Loucy (cell line): ENCODE data around the gene PI4KA.

Experiments used
- H2AFZ ChIP-seq: fragments of 200-600 bp; sonication (generic); 2 replicates; pipeline ENCODE4 v1.6.0; 2016; ENCODE audit warnings: antibody characterized with exemption, mild to moderate bottlenecking, low read length, moderate library complexity
- H3F3A ChIP-seq: fragments of 200-600 bp; 2 replicates; pipeline ENCODE4 v1.6.0; 2016; ENCODE audit warnings: antibody characterized with exemption, low read depth, mild to moderate bottlenecking
- H3K27me3 ChIP-seq: fragments of 200-600 bp; sonication (generic); 2 replicates; pipeline ENCODE4 v1.6.1; 2014; ENCODE audit warnings: low read length, mild to moderate bottlenecking; ENCODE audit not compliant: insufficient read depth, poor library complexity, severe bottlenecking
- H3K36me3 ChIP-seq: fragments of 200-600 bp; sonication (generic); 2 replicates; pipeline ENCODE4 v1.6.1; 2016; ENCODE audit warnings: low read length; ENCODE audit not compliant: insufficient read depth
- H3K4me1 ChIP-seq: fragments of 200-600 bp; sonication (generic); 2 replicates; pipeline ENCODE4 v1.5.1; 2014; ENCODE audit warnings: low read length, mild to moderate bottlenecking; ENCODE audit not compliant: insufficient read depth, poor library complexity, severe bottlenecking
- H3K4me2 ChIP-seq: fragments of 200-600 bp; sonication (generic); 2 replicates; pipeline ENCODE4 v1.6.0; 2014; ENCODE audit warnings: antibody characterized with exemption, low read length, low read depth, mild to moderate bottlenecking; ENCODE audit not compliant: poor library complexity, severe bottlenecking
- H3K4me3 ChIP-seq: fragments of 200-600 bp; sonication (generic); 2 replicates; pipeline ENCODE4 v1.5.1; 2014; ENCODE audit warnings: low read length, mild to moderate bottlenecking, mixed read lengths; ENCODE audit not compliant: poor library complexity, severe bottlenecking
- H3K79me2 ChIP-seq: fragments of 200-600 bp; sonication (generic); 2 replicates; pipeline ENCODE4 v1.6.1; 2014; ENCODE audit warnings: low read length; ENCODE audit not compliant: insufficient read depth
- H3K9ac ChIP-seq: fragments of 200-600 bp; sonication (generic); 2 replicates; pipeline ENCODE4 v1.6.0; 2014; ENCODE audit warnings: mild to moderate bottlenecking, low read depth, low read length, moderate library complexity; ENCODE audit not compliant: poor library complexity, severe bottlenecking
- H3K9me2 ChIP-seq: fragments of 200-600 bp; sonication (generic); replicated peaks from 2 replicates; pipeline ENCODE4 v1.6.1; 2016; ENCODE audit warnings: low read depth, low read length, mixed read lengths
- H3K9me3 ChIP-seq: fragments of 200-600 bp; sonication (generic); 2 replicates; pipeline ENCODE4 v1.6.1; 2014; ENCODE audit warnings: mild to moderate bottlenecking, antibody characterized with exemption, low read length, low read depth; ENCODE audit not compliant: insufficient read depth
- H4K20me1 ChIP-seq: fragments of 200-600 bp; sonication (generic); 2 replicates; pipeline ENCODE4 v1.6.0; 2014; ENCODE audit warnings: antibody characterized with exemption, low read length, mild to moderate bottlenecking; ENCODE audit not compliant: insufficient read depth, poor library complexity, severe bottlenecking
- EZH2phosphoT487 ChIP-seq: fragments of 200-600 bp; IDR thresholded peaks from 2 replicates; pipeline ENCODE4 v1.6.1; 2018; ENCODE audit warnings: antibody characterized with exemption, mild to moderate bottlenecking, moderate library complexity, borderline replicate concordance
- TF ChIP-seq, protein P1 (sequence below): fragments of 200-600 bp; sonication (generic); conservative IDR thresholded peaks from 2 replicates; pipeline ENCODE4 v1.5.1; 2014; ENCODE audit warnings: mild to moderate bottlenecking, antibody characterized with exemption, low read length

PI4KA gene

GRCh38 chr22:20752104-20752741 lies 106.4 kb downstream of the PI4KA start:
- H3K9me3 ChIP-seq = no peaks in the 10 kb centered on the region
- H3K36me3 ChIP-seq = peaks cover 48% of the 10 kb centered on the region; the same call in 1 of the 2 replicates
- H3K79me2 ChIP-seq = no peaks in the 10 kb centered on the region
- no peak overlapping the region for H3K4me3 ChIP-seq
- no peak overlapping the region for H3K4me2 ChIP-seq
- no peak overlapping the region for H3K9ac ChIP-seq
- no peaks in the 10 kb centered on the region for H3K4me1 ChIP-seq
- no peak overlapping the region for H2AFZ ChIP-seq
- no peaks in the 10 kb centered on the region for H3F3A ChIP-seq
- H3K9me2 ChIP-seq = no peaks in the 10 kb centered on the region
- H3K27me3 ChIP-seq = no peaks in the 10 kb centered on the region
- TF ChIP-seq EZH2phosphoT487 = no peak
- TF ChIP-seq, protein P1, sequence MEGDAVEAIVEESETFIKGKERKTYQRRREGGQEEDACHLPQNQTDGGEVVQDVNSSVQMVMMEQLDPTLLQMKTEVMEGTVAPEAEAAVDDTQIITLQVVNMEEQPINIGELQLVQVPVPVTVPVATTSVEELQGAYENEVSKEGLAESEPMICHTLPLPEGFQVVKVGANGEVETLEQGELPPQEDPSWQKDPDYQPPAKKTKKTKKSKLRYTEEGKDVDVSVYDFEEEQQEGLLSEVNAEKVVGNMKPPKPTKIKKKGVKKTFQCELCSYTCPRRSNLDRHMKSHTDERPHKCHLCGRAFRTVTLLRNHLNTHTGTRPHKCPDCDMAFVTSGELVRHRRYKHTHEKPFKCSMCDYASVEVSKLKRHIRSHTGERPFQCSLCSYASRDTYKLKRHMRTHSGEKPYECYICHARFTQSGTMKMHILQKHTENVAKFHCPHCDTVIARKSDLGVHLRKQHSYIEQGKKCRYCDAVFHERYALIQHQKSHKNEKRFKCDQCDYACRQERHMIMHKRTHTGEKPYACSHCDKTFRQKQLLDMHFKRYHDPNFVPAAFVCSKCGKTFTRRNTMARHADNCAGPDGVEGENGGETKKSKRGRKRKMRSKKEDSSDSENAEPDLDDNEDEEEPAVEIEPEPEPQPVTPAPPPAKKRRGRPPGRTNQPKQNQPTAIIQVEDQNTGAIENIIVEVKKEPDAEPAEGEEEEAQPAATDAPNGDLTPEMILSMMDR = no peak
- no peaks in the 10 kb centered on the region for H4K20me1 ChIP-seq

DNA sequence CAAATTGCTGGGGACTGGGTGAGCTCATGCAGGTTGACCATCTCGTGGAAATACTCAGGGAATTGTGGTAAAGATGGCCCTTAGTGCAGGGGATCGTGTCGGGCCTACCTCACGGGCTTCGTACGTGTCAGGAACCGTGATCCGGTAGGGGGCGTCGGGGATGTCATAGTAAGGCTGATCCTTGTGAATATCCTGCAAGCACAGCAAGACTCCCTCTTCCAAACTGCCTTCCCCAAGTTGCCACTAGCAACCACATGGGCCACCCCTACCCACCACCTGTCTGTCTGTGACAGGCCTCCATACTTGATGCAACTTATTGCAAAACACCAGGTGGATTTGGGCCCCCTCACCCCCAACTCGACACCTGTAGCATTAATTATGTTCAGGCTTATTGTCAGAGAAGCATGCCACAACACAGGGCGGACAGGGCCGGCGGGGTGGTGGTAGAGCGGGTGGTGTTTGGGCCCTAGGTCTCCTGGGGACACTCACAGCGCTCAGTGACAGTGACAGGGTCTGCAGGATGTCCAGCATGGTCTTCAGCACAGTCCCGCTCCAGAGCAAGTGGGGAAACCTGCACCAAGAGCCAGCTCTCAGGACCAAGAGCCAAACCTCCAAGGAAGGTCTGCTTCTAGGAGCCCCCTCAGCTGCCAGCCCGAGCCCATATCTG lies 107.3 kb downstream of the PI4KA start:
- H3K9me3 ChIP-seq = no peaks in the 10 kb centered on the region
- H3F3A ChIP-seq = no peaks in the 10 kb centered on the region
- peaks cover 48% of the 10 kb centered on the region; the same call in 1 of the 2 replicates for H3K36me3 ChIP-seq
- no peak overlapping the region for H3K4me3 ChIP-seq
- no peaks in the 10 kb centered on the region for H3K27me3 ChIP-seq
- H3K79me2 ChIP-seq = no peaks in the 10 kb centered on the region
- H3K4me2 ChIP-seq = no peak overlapping the region
- H2AFZ ChIP-seq = no peak overlapping the region
- H3K9ac ChIP-seq = no peak overlapping the region
- TF ChIP-seq, protein P1 = no peak
- TF ChIP-seq EZH2phosphoT487 = no peak
- no peaks in the 10 kb centered on the region for H4K20me1 ChIP-seq
- H3K4me1 ChIP-seq = no peaks in the 10 kb centered on the region
- no peaks in the 10 kb centered on the region for H3K9me2 ChIP-seq

DNA sequence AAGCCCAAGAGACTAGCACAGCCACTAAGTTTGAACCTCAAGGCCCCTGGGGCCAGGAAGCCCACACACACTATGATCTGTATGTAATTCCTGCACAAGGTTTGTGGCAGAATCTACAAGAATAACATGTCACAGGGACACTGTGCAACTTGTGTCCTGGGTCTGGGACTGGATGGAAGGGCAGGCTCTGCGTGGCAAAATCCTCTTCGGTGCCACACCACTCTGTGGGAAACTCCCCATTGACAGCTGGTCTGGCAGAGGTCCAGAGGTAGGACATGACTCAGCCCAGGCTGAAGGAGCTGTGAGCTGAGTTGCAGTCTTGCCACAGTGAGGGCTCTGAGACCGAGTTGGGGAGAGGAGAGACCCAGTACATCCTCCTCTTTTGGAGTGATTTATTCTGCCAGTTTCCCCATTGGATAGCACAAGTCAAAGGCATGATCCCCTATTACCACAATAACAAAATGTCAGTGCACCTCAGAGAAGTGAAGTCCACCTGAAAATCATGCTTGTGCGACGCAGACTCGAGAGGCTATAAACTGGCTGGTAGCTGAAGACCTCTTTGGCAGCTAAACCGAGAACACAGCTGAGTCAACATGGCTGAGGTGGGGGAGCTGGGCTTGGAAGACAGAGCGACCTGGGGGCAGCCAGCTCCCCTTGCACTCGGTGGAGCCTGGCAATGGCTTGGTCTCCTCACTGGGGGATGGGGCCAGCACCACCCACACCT lies 108.0 kb downstream of the PI4KA start:
- no peaks in the 10 kb centered on the region for H4K20me1 ChIP-seq
- H3K4me1 ChIP-seq = no peaks in the 10 kb centered on the region
- H3K9me2 ChIP-seq = no peaks in the 10 kb centered on the region
- H3K4me3 ChIP-seq = no peak overlapping the region
- no peak overlapping the region for H2AFZ ChIP-seq
- no peak overlapping the region for H3K4me2 ChIP-seq
- no peaks in the 10 kb centered on the region for H3K79me2 ChIP-seq
- no peaks in the 10 kb centered on the region for H3K9me3 ChIP-seq
- H3F3A ChIP-seq = no peaks in the 10 kb centered on the region
- H3K36me3 ChIP-seq = peaks cover 49% of the 10 kb centered on the region; the same call in 1 of the 2 replicates
- H3K9ac ChIP-seq = no peak overlapping the region
- TF ChIP-seq EZH2phosphoT487 = no peak
- TF ChIP-seq, protein P1 = no peak
- H3K27me3 ChIP-seq = no peaks in the 10 kb centered on the region
